AG20443 (cell line): ENCODE measurements around the gene HORMAD1.
"Not testable (repeated sequence)": the region's sequence is repeated elsewhere in the genome, so short reads cannot be mapped to it uniquely, and the experiment has no call there.

Experiments
- DNase-seq: peaks from one replicate; pipeline ENCODE4 v3.0.0; 2012; ENCODE audit warnings: low spot score, mixed read lengths

Gene HORMAD1, protein sequence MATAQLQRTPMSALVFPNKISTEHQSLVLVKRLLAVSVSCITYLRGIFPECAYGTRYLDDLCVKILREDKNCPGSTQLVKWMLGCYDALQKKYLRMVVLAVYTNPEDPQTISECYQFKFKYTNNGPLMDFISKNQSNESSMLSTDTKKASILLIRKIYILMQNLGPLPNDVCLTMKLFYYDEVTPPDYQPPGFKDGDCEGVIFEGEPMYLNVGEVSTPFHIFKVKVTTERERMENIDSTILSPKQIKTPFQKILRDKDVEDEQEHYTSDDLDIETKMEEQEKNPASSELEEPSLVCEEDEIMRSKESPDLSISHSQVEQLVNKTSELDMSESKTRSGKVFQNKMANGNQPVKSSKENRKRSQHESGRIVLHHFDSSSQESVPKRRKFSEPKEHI

DNA sequence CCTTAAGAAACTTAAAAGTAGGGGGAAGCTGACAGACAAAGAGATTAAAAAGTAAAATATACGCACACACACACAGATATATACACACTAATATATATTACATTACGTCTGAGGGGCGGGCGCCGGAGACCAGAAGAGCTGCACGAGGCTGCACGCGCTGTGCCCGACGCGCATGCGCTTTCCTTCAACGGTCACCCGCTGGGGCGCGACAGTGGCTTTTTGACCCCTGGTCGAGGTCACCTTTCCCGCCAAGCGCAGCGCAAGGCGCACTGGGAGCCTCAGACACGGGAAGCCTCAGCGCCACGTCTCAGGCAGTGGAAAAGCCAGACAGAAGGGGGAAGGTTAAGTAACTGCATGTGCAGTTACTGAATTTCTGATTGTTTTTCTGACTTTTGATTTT is at the start of gene HORMAD1:
Gene HORMAD1, minus strand, starts transcription at position 193 of the 400 bp plus-strand sequence. CDS start 1,390 bp downstream, outside the sequence.
- DNase-seq, result no peak

DNA sequence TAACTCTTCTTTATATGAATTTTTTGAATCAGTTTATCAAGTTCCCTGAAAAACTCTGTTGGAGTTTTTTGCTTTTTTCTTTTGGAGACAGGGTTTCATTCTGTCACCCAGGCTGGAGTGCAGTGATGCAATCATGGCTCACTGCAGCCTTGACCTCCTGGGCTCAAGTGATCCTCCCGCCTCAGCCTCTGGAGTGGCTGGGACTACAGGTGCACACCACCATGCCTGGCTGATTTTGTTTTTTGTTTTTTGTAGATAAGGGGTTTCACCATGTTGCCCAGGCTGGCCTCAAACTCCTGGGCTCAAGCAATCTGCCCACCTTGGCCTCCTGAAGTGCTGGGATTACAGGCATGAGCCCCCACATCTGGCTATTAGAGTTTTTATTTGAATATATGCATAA is 47.0 kb upstream of the HORMAD1 start:
- not testable (repeated sequence) for DNase-seq

DNA sequence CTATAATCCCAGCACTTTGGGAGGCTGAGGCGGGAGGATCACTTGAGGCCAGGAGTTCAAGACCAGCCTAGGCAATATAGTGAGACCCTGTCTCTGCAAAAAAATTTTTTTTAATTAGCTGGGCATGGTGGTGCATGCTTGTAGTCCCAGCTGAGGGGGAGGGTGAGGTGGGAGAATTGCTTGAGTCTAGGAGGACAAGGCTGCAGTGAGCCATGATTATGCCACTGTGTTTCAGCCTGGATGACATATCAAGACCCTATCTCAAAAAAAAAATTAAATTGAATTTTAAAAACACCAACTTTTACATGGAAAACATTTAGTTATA is 45.2 kb upstream of the HORMAD1 start:
- not testable (repeated sequence) for DNase-seq

DNA sequence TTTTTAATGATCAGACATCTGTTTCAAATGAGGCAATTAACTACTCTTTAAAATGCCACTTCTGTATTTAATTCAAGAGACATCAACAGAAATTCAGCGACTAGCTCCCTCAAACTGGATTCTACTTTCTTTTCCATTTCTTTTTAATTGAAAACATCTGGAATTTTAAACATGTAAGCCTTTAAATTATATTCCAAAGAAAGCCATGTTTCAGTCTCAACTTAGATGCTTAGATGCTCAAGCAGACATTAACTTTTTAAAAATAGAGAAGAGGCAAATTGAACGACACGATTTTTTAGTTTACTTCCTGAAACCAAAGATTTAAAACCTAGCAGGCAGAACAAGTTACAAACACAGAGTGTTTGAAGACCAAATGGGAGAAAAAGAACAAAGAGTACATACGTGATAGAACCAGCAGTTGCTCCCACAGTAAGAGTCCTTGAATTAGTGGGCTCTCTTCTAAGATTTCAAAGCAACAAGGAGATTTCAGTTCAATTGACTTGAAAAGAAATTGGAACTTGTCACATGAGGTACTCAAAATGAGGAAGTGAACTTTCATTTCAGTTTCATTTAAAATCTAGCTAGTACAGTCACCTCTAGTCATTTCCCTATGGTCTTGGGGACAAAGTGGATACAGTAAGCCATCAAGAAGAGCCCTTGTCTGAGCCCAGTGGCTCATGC is 44.7 kb upstream of the HORMAD1 start, which contains the start of gene CTSS:
Gene CTSS, minus strand, starts transcription at position 483 of the 681 bp plus-strand sequence. CDS start 1,015 bp downstream, outside the sequence.
- DNase-seq, result no peak

DNA sequence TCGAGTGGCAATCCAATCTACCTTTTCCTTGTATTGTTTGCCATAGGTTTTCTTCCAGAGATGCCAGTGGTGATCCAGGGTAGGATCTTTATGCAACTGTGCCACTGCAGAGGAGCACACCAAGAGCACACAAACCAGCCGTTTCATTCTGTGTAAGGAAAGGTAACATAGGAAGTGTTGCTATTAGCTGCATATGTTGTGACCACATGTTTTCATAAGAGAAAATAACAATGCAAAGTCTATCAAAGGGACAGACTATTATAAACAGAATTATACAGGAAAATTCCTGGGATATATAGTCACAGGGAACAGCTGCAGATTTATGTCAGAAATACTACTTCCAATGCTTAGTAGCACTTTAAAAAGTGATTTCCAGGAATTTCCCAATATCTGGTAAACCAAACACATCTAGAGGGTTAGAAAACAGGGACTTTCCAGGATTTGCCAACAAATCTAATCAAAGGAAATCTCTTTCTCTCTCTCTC is 44.0 kb upstream of the HORMAD1 start:
- peak; percentile 17 for DNase-seq

DNA sequence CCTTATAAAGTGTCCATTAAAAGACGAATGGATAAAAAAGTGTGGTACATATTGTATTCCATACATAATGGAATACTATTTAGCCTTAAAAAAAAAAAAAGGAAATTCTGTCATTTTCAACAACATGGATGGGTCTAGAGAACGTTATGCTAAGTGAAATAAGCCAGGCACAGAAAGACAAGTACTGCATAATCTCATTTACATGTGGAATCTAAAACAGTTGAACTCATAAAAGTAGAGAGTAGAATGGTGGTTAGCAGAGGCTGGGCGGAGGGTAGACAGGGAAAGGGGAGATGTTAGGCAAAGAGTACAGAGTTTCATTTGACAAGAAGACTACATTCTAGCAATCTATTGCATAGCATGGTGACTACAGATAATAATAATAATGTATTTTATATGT is 42.3 kb upstream of the HORMAD1 start:
- DNase-seq, result no peak

DNA sequence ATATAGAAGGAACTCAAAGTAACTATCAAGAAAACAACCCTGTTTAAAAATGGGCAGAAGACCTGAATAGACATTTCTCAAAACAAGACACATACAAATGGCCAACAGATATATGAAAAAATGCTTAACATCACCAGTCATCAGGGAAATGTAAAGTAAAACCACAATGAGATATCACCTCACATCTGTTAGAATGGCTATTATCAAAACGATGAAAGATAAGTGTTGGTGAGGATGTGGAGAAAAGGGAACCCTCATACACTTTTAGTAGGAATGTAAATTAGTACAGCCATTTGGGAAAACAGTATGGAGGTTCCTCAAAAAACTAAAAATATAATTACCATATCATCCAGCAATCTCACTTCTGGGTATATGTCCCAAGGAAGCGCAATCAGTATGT is 41.9 kb upstream of the HORMAD1 start:
- no peak for DNase-seq

DNA sequence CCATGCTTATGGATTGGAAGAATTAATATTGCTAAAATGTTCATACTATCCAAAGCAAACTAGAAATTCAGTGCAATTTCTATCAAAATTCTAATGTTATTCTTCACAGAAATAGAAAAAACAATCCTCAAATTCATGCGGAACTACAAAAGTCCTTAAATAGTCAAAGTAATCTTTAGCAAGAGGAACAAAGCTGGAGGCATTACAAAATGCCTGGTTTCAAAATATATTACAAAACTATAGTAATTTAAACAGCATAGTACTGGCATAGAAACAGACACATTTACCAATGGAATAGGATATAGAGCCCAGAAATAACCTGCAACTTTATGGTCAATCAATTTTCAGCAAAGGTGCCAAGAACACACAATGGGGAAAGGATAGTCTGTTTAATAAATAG is 41.1 kb upstream of the HORMAD1 start:
- no peak for DNase-seq

DNA sequence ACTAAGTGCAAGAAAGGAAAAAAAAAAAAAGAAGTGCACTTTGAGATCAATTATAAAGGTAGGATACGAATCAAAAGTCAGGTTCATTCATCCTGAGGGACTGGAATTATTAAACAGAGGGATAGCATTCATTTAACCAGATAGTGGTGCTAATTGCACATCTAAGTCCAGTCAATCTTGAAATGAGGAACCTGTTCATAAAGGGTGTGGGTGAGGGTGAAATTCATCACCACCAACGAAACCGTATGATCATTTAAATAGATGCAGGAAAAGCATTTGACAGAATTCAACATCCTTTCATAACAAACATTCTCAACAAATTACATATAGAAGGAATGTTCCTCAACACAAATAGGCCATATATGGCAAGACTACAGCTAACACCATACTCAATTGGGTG is 39.3 kb upstream of the HORMAD1 start:
- DNase-seq, result no peak

DNA sequence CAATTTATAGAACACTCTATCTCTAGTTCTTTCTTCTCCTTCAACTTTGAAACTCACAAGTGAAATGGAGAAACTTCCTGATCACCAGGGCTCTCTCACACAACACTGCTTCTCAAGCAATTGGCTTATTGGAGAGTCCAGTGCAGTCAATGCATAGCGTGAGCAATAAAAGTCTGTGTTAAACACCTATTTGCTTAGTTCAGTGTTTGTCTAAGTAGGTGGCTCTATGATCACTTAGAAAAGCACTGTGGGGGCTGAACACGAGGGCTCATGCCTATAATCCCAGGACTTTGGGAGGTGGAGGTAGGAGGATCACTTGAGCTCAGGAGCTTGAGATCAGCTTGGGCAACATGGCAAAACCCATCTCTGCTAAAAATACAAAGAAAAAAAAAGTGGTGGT is 32.7 kb upstream of the HORMAD1 start:
- DNase-seq, result no peak

DNA sequence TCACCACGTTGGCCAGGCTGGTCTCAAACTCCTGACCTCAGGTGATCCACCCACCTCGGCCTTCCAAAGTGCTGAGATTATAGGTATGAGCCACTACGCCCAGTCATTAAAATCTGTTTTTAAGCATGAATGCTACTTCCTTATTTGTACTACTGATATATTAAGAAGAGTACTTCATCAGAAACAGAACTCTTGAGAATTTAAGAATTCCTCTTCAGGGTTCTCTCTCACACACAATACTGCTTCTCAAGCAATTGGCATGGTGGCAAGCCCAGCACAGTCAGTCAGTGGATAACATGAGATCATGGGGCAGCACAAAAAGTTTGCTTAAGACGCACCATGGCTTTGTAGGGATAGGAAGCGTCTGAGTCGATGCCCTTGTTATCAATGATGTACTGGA is 30.7 kb upstream of the HORMAD1 start:
- DNase-seq, result no peak

DNA sequence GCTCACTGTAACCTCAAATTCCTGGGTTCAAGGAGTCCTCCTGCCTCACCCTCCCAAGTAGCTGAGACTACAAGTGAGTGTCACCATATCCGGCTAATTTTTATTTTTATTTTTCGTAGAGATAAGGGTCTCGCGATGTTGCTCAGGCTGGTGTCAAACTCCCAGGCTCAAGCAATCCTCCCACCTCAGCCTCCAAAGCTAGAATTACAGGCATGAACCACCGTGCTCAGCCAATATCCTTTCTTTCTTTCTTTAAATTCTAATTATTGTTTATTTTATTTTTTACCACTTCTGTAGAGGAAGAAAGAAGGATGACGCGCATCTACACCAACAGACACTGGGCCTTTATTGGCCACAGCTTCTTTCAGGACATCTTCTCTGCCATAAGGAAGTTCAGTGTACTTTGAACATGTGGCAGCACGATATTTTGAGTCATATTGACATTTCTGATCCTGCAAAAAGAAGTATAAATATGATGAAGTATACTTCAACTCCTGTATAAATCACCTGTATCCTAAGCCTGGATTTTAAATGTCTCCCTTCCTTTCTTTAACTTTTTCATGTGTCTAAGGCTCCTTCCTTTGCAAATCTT is 29.1 kb upstream of the HORMAD1 start:
- DNase-seq, result no peak

DNA sequence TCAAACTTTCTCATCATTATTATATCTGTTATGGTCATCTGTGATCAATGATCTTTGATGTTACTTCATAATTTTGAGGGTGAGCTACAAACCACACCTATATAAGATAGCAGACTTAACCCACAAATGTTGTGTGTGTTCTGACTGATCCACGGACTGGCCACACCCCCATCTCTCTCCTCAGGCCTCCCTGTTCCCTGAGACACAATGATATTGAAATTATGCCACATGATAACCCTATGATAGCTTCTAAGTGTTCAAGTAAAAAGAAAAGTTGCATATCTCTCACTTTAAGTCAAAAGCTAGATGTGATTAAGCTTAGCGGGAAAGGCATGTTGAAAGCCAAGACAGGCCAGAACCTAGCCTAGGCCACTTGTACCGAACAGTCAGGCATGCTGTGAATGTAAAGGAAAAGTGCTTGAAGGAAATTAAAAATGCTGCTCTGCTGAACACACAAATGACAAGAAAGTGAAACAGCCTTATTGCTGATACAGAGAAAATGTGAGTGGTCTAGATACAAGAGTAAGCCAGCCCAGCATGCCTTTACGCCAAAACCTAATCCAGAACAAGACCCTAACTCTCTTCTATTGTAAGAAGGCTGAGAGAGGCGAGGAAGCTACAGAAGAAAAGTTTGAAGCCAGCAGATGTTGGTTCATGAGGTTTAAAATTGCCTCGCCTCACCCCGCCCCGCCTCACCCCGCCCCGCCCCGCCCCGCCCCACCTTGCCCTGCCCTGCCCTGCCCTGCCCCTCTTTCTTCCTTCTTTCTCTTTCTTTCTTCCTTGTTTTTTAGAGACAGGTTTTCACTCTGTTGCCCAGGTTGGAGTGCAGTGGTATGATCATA is 28.4 kb upstream of the HORMAD1 start:
- DNase-seq, result no peak

DNA sequence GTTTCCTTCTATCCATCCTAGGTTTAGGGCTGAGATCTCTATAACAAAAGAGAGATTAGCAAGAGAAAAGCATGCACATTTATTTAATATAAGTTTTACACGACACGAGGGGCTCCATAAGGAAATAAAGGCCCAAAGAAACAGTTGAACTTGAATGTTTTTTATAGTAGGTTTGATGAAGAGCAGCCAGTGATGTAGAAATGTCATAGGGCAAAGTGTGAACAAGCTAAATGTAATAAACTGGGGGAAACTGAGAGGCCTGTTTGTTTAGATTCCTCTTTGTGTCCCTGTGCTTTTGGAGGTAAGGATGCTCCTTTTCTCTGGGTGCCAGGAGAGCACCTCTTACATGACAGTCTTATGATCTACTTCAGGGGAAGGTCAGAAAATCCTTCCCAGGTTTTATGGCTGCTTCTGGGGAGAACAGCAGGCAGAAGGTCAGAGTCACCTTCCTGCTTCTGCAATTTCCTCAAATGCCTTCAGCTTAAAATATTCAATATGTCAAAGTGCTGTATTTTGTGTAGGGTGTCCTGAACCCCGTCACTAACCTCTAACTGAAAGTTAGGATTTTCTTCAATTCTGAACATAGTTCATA is 9.5 kb upstream of the HORMAD1 start:
- DNase-seq, result no peak

DNA sequence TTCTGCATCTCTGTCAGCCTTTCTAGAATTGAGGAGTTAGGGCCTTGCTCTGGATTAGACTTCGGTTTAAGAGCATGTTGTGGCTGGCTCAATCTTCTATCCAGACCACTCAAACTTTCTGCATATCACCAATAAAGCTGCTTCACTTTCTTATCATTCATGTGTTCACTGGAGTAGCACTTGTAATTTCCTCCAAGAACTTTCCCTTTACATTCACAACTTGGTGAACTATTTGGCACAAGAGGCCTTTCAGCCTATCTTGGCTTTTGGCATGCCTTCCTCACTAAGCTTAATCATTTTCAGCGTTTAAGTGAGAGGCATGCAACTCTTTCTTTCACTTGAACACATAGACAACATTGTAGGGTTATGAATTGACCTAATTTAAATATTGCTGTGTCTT is 3.6 kb upstream of the HORMAD1 start:
- DNase-seq, result no peak

DNA sequence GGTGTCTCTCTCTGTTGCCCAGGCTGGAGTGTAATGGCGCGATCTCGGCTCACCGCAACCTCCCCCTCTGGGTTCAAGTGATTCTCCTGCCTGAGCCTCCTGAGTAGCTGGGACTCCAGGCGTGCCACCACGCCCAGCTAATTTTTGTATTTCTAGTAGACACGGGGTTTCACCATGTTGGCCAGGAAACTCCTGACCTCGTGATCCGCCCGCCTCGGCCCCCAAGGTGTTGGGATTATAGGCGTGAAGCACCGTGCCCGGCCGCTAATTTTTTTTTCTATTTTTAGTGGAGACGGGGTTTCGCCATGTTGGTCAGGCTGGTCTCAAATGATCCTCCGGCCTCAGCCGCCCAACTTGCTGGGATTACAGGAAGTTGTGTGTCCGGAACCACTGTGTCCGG is 597 bp downstream of the HORMAD1 start:
- no peak for DNase-seq

DNA sequence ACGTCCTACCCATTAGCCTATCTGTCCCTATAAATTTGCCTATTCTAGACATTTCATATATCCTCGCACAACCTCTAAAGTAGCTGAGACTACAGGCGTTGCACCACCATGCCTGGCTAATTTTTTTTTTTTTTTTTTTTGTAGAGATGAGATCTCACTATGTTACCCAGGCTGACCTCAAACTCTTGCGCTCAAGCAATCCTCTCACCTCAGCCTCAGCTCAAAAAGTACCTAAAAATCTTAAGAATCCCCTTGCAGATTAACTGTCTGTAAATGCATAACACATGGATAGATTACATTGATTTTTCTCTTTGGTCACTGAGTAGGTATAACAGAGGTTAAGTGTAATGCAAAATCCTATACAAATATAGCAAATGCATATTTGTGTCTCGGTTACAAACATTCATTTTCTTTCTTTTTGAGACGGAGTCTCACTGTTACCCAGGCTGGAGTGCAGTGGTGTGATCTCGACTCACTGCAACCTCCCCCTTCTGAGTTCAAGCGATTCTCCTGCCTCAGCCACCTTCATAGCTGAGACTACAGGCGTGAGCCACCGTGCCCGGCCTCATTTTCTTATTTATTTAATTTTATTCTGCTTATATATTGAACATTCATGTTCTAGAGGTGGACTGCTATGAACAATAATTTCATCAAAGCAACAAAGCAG is 2.3 kb downstream of the HORMAD1 start:
- no peak for DNase-seq

DNA sequence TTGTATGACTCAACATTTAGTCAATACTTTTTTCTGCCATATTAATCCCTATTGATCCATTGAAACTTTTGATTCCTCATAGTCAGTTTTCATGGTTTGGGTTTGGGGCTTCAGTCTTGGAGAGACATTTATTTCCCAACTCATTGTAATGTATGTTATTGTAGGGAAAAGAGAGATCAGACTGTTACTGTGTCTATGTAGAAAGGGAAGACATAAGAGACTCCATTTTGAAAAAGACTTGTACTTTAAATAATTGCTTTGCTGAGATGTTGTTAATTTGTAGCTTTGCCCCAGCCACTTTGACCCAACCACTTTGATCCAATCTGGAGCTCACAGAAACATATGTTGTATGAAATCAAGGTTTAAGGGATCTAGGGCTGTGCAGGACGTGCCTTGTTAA is 11.7 kb downstream of the HORMAD1 start:
- DNase-seq, result not testable (repeated sequence)

DNA sequence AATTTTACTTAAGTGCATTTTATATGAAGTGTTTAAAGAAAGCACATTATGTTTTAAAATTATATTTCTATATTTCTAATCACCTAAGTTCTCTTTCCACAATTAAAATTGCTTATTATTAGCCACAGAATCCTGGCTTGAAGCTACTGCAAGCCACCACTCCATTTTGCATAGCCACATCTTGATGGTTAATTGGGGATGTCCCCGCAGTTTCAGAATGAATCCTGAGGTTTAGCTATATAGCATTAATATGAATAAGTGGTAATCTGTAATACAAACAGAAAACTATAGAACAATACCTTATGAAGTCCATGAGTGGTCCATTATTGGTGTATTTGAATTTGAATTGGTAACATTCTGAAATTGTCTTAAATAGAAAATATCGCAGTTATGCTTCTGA is 12.1 kb downstream of the HORMAD1 start:
- no peak for DNase-seq

DNA sequence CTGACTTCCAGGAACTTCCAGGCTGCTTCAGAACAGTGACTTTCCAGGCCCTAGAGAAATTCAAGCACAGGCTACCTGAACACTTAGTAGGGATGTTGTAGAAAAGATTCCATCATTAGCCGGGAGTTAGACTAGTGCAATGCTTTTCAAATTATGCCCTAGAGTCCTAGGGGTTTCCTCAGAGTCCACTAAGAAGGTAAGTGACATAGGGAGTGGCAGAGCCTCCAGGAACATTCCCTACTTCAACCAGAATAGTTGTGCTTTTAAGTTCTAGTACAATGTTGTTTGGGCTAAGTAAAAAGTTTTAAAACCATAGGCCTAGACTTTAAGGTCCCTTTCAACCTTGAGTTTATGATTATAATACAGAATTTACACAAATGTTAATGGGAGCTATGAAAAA is 14.6 kb downstream of the HORMAD1 start:
- no peak for DNase-seq

DNA sequence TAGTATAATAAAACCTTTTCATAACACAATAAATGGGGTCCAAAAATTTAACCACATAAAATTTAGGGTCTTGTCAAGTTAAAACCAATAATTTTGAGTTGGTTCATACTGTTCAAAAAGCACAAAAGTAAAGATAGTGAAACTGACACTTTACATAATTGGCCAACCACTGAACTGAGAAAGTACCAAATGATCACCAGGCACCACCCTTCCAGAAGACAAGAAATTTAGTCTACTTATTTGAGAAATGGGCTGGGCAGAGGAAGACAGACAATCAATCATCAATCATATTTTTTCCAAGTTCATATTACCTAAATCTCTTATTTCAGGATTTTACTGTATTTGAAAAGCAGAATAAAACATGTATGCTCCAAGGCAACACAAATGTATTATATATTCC is 17.3 kb downstream of the HORMAD1 start:
- DNase-seq, result no peak
